Thoracic aorta endothelial cell (primary cell): Measurements from ENCODE around the gene SRL. TPM values are rescaled to one million over a fixed set of nuclear protein-coding genes. Genes with fewer than 3 reads are reported as not detected.

ENCODE experiments used
- total RNA-seq: library from RNA; depleted of rRNA; stranded (reverse); fragments of >200 nt; gene quantifications from 2 replicates; pipeline ENCODE4 v1.2.3, GENCODE V29; 2012

Gene SRL
- 0.07 and 0.13 TPM in 2 replicates for total RNA-seq

DNA sequence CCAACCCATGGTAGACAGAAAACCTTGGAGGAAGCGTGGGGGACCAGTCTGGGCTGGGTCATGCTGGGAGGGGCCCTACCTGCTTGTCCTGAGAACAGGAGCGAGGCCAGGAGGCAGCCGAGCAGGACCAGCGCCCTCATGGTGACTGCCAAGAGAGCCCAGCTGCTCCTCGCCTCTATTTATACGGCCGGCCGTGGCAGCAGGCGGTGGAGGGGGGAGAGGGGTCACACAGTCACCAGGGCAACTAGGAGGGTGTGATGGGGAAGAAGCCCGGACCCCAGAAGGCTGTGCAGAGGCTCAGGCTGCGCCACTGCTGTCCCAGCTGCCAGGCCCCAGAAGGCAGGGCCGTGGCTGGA, at the start of gene SRL:
SRL (minus strand) TSS at position 153 of the 356 bp plus-strand sequence; CDS start at position 140, 13 bp downstream.

Other genes with a start within 250 kb of the SRL start
- gene ADCY9, start 125.6 kb downstream of the SRL start, total RNA-seq: 12.1 and 17.3 TPM in 2 replicates
- gene TFAP4, start 30.9 kb upstream of the SRL start, total RNA-seq: 8.6 and 10.2 TPM in 2 replicates
- gene GLIS2, start 74.0 kb upstream of the SRL start, total RNA-seq: 1.2 and 2.2 TPM in 2 replicates
- 18.1 and 23.6 TPM in 2 replicates for gene PAM16, start 109.2 kb upstream of the SRL start, total RNA-seq
- 0.13 and 0.22 TPM in 2 replicates for gene VASN, start 129.8 kb upstream of the SRL start, total RNA-seq
- gene CORO7, start 174.5 kb upstream of the SRL start, total RNA-seq: 52.1 and 62.2 TPM in 2 replicates
- 44.4 and 59.3 TPM in 2 replicates for gene DNAJA3, start 183.8 kb upstream of the SRL start, total RNA-seq
- 51.7 and 60.1 TPM in 2 replicates for gene NMRAL1, start 232.5 kb upstream of the SRL start, total RNA-seq
- gene HMOX2, start 234.3 kb upstream of the SRL start, total RNA-seq: 93.8 and 114 TPM in 2 replicates